HCT116 (cell line): ENCODE measurements around the gene HMCN1. TPM values are rescaled to one million over a fixed set of nuclear protein-coding genes. Genes with fewer than 3 reads are reported as not detected.

ENCODE experiments used
- ATAC-seq: fragments of 200-7000 bp; cut with Tn5 transposase; 2 replicates; pipeline ENCODE4 v1.9.1; 2020; ENCODE audit warnings: mild to moderate bottlenecking, moderate library complexity
- BruUV-seq: library from RNA; stranded (reverse); fragments of 400-500 nt; replicated peaks from 2 replicates; lab custom pipeline; 2021; lab: Mats Ljungman, UMichigan
- CTCF ChIA-PET: fragments of 300-600 bp; sonication (Branson Sonifier 250); formaldehyde crosslinking; loops from one replicate; lab custom pipeline; 2021; ENCODE audit warnings: antibody characterized with exemption; lab: Charles Lee
- POLR2A ChIA-PET: fragments of 300-600, 350-600 bp; sonication (Branson Sonifier 250); formaldehyde crosslinking; loops from one replicate; lab custom pipeline; 2021; ENCODE audit warnings: antibody characterized with exemption; lab: Charles Lee
- RAD21 ChIA-PET, 2 experiments: fragments of 300-600 bp; sonication (Branson Sonifier 250); formaldehyde crosslinking; loops; one replicate each; lab custom pipeline; 2023; ENCODE audit warnings: low total read pairs in 2 of 2; ENCODE audit not compliant: uncharacterized antibody in 2 of 2, unreplicated experiment in 2 of 2, low non-redundant PET in 1 of 2; lab: Charles Lee
- DNase-seq: peaks from one replicate; pipeline ENCODE4 v3.0.0-alpha.2; 2010; ENCODE audit warnings: low read depth, low spot score
- H2AFZ ChIP-seq: fragments of 200-600 bp; shearing (Covaris generic), sonication (generic); 2 replicates; pipeline ENCODE4 v1.6.1; 2017; ENCODE audit warnings: low read depth, mixed run types, mixed read lengths, antibody characterized with exemption, low read length; ENCODE audit not compliant: poor library complexity, severe bottlenecking
- H3K27ac ChIP-seq: 2 replicates; pipeline ENCODE4 v1.5.1; 2012; ENCODE audit warnings: low read depth, low read length
- H3K27me3 ChIP-seq: fragments of 200-600 bp; sonication (generic); 2 replicates; pipeline ENCODE4 v1.6.1; 2016; ENCODE audit warnings: mixed run types, low read length, mixed read lengths; ENCODE audit not compliant: insufficient read depth
- H3K36me3 ChIP-seq, 2 experiments: fragments of 200-500 bp in 1 of 2; fragments of 200-600 bp in 1 of 2; sonication (Bioruptor generic) in 1 of 2; sonication (generic) in 1 of 2; 2 replicates each; pipeline versions ENCODE4 v1.5.1 to v1.6.1; 2014 to 2016; ENCODE audit warnings: low read length in 2 of 2, inconsistent platforms in 1 of 2, mixed read lengths in 1 of 2, mixed run types in 1 of 2; ENCODE audit not compliant: insufficient read depth in 2 of 2, control insufficient read depth in 1 of 2
- H3K4me1 ChIP-seq, 2 experiments: fragments of 200-600 bp in 1 of 2; sonication (generic) in 1 of 2; 2 replicates each; pipeline versions ENCODE4 v1.5.1 to v1.6.1; 2012 to 2017; ENCODE audit warnings: low read length in 2 of 2, inconsistent platforms in 1 of 2, mild to moderate bottlenecking in 1 of 2, mixed read lengths in 1 of 2, mixed run types in 1 of 2, moderate library complexity in 1 of 2; ENCODE audit not compliant: insufficient read depth in 2 of 2, control insufficient read depth in 1 of 2
- H3K4me2 ChIP-seq: fragments of 200-600 bp; sonication (generic); 2 replicates; pipeline ENCODE4 v1.6.1; 2017; ENCODE audit warnings: mixed run types, low read length, mixed read lengths
- H3K4me3 ChIP-seq, 2 experiments: fragments of 200-600 bp in 1 of 2; sonication (generic) in 1 of 2; replicated peaks in 1 of 2; 2 replicates each; pipeline ENCODE4 v1.5.1; 2011 to 2016; ENCODE audit warnings: low read length in 2 of 2, control low read depth in 1 of 2, low read depth in 1 of 2, mild to moderate bottlenecking in 1 of 2, mixed read lengths in 1 of 2, mixed run types in 1 of 2
- H3K79me2 ChIP-seq: fragments of 200-600 bp; sonication (generic); 2 replicates; pipeline ENCODE4 v1.6.1; 2017; ENCODE audit warnings: mild to moderate bottlenecking, mixed run types, low read length, moderate library complexity, mixed read lengths; ENCODE audit not compliant: insufficient read depth
- H3K9ac ChIP-seq: fragments of 200-600 bp; sonication (generic); 2 replicates; pipeline ENCODE4 v1.6.1; 2016; ENCODE audit warnings: low read length, mixed read lengths
- H3K9me2 ChIP-seq: fragments of 200-600 bp; sonication (generic), shearing (Covaris generic); 2 replicates; pipeline ENCODE4 v1.6.1; 2017; ENCODE audit warnings: mixed run types, mild to moderate bottlenecking, moderate library complexity; ENCODE audit not compliant: insufficient read depth
- H3K9me3 ChIP-seq, 2 experiments: fragments of 200-500 bp in 1 of 2; fragments of 200-600 bp in 1 of 2; sonication (Bioruptor generic) in 1 of 2; sonication (generic) in 1 of 2; 2 replicates each; pipeline ENCODE4 v1.6.1; 2014 to 2017; ENCODE audit warnings: low read length in 2 of 2, mixed read lengths in 2 of 2, inconsistent platforms in 1 of 2, low read depth in 1 of 2, mild to moderate bottlenecking in 1 of 2, mixed run types in 1 of 2, moderate library complexity in 1 of 2; ENCODE audit not compliant: control insufficient read depth in 1 of 2, insufficient read depth in 1 of 2
- H4K20me1 ChIP-seq: fragments of 200-600 bp; sonication (generic), shearing (Covaris generic); 2 replicates; pipeline ENCODE4 v1.6.1; 2017; ENCODE audit warnings: mixed run types, mild to moderate bottlenecking, moderate library complexity; ENCODE audit not compliant: insufficient read depth
- CBX3 ChIP-seq: IDR thresholded peaks from 2 replicates; pipeline ENCODE4 v1.6.1; 2012; ENCODE audit warnings: low read depth
- CEBPB ChIP-seq: IDR thresholded peaks from 2 replicates; pipeline ENCODE4 v1.6.1; 2012; ENCODE audit warnings: low read depth
- EGR1 ChIP-seq: IDR thresholded peaks from 2 replicates; pipeline ENCODE4 v1.6.1; 2012; ENCODE audit warnings: low read depth
- ELF1 ChIP-seq: IDR thresholded peaks from 2 replicates; pipeline ENCODE4 v1.6.1; 2012; ENCODE audit warnings: low read depth, borderline replicate concordance
- EZH2 ChIP-seq: fragments of 200-600 bp; sonication (generic); IDR thresholded peaks from 2 replicates; pipeline ENCODE4 v1.6.1; 2017; ENCODE audit warnings: antibody characterized with exemption, mixed run types
- FOSL1 ChIP-seq: IDR thresholded peaks from 2 replicates; pipeline ENCODE4 v1.6.1; 2012; ENCODE audit warnings: low read depth
- JUND ChIP-seq: IDR thresholded peaks from 2 replicates; pipeline ENCODE4 v1.6.1; 2012
- MAX ChIP-seq: IDR thresholded peaks from 2 replicates; pipeline ENCODE4 v1.6.1; 2012
- POLR2AphosphoS5 ChIP-seq: IDR thresholded peaks from 2 replicates; pipeline ENCODE4 v1.6.1; 2011; ENCODE audit warnings: mild to moderate bottlenecking, low read depth, low read length, moderate library complexity
- SP1 ChIP-seq: IDR thresholded peaks from 2 replicates; pipeline ENCODE4 v1.6.1; 2012; ENCODE audit warnings: low read depth
- SRF ChIP-seq: IDR thresholded peaks from 2 replicates; pipeline ENCODE4 v1.6.1; 2012; ENCODE audit warnings: low read depth
- TCF7L2 ChIP-seq: IDR thresholded peaks from 2 replicates; pipeline ENCODE4 v1.7.0; 2011; ENCODE audit warnings: borderline replicate concordance, inconsistent platforms; ENCODE audit not compliant: insufficient read depth, insufficient read length; ENCODE audit errors: extremely low read depth
- YY1 ChIP-seq: IDR thresholded peaks from 2 replicates; pipeline ENCODE4 v1.6.1; 2011; ENCODE audit warnings: low read length, low read depth, moderate library complexity, mild to moderate bottlenecking; ENCODE audit not compliant: insufficient replicate concordance; ENCODE audit errors: extremely low read depth
- ZBTB33 ChIP-seq: IDR thresholded peaks from 2 replicates; pipeline ENCODE4 v1.6.1; 2011; ENCODE audit warnings: mild to moderate bottlenecking, low read length, moderate library complexity; ENCODE audit not compliant: insufficient replicate concordance; ENCODE audit errors: extremely low read depth
- ZFX ChIP-seq: fragments of 450-650 bp; IDR thresholded peaks from 2 replicates; pipeline ENCODE4 v1.6.1; 2017
- ZNF274 ChIP-seq: fragments of 200-500 bp; sonication (Bioruptor generic); IDR thresholded peaks from 2 replicates; pipeline ENCODE4 v1.6.1; 2014; ENCODE audit warnings: mild to moderate bottlenecking, low read depth, low read length, inconsistent platforms
- intact Hi-C: fragments of 100-400 bp; cut with micrococcal nuclease; formaldehyde crosslinking; loops from 2 replicates; pipeline ENCODE4 v1.10.0; 2022
- total RNA-seq: library from RNA; stranded (reverse); gene quantifications from one replicate; pipeline ENCODE4 v1.2.1, GENCODE V29; 2021; ENCODE audit not compliant: unreplicated experiment
- TF ChIP-seq, protein P1 (sequence below): IDR thresholded peaks from 2 replicates; pipeline ENCODE4 v1.6.1; 2012; ENCODE audit warnings: low read depth
- TF ChIP-seq, protein P2 (sequence below): IDR thresholded peaks from 2 replicates; pipeline ENCODE4 v1.6.1; 2012

HMCN1 gene
- total RNA-seq, 1 experiment from 2014 or later = 0.59 TPM

- BruUV-seq = no TSS peak
- CTCF ChIA-PET = no interaction called here
Measured at GRCh38 chr1:186195377-186195931, 461.3 kb downstream of the HMCN1 start.

More at GRCh38 chr1:186195377-186195931, 461.3 kb downstream of the HMCN1 start:
- DNase-seq (no peak), ATAC-seq (no peak)
- intact Hi-C loops = no loop called here
- H3K4me1 ChIP-seq = peaks cover 0 to 4% of the 10 kb centered on the region in 2 experiments; a peak in 1 of 4 replicates
- H3K9ac ChIP-seq = no peak overlapping the region
- H3K4me2 ChIP-seq = no peak overlapping the region
- H3K9me2 ChIP-seq = no peaks in the 10 kb centered on the region
- ChIA-PET RAD21 (no interaction called here), POLR2A (no interaction called here)
- no peak overlapping the region for H3K4me3 ChIP-seq
- TF ChIP-seq EZH2 = no peak
- TF ChIP-seq CEBPB = no peak
- TF ChIP-seq MAX = no peak
- no peak for TF ChIP-seq ZNF274
- TF ChIP-seq TCF7L2 = no peak
- TF ChIP-seq CBX3 = no peak
- no peak for TF ChIP-seq ZFX
- no peak for TF ChIP-seq JUND
- TF ChIP-seq, protein P1, sequence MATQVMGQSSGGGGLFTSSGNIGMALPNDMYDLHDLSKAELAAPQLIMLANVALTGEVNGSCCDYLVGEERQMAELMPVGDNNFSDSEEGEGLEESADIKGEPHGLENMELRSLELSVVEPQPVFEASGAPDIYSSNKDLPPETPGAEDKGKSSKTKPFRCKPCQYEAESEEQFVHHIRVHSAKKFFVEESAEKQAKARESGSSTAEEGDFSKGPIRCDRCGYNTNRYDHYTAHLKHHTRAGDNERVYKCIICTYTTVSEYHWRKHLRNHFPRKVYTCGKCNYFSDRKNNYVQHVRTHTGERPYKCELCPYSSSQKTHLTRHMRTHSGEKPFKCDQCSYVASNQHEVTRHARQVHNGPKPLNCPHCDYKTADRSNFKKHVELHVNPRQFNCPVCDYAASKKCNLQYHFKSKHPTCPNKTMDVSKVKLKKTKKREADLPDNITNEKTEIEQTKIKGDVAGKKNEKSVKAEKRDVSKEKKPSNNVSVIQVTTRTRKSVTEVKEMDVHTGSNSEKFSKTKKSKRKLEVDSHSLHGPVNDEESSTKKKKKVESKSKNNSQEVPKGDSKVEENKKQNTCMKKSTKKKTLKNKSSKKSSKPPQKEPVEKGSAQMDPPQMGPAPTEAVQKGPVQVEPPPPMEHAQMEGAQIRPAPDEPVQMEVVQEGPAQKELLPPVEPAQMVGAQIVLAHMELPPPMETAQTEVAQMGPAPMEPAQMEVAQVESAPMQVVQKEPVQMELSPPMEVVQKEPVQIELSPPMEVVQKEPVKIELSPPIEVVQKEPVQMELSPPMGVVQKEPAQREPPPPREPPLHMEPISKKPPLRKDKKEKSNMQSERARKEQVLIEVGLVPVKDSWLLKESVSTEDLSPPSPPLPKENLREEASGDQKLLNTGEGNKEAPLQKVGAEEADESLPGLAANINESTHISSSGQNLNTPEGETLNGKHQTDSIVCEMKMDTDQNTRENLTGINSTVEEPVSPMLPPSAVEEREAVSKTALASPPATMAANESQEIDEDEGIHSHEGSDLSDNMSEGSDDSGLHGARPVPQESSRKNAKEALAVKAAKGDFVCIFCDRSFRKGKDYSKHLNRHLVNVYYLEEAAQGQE = no peak
- no peak for TF ChIP-seq SRF
- no peak for TF ChIP-seq YY1
- TF ChIP-seq EGR1 = no peak
- TF ChIP-seq FOSL1 = no peak
- TF ChIP-seq, protein P2, sequence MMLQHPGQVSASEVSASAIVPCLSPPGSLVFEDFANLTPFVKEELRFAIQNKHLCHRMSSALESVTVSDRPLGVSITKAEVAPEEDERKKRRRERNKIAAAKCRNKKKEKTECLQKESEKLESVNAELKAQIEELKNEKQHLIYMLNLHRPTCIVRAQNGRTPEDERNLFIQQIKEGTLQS = no peak
- no peak for TF ChIP-seq ELF1
- no peak for TF ChIP-seq SP1
- no peak for TF ChIP-seq ZBTB33
- no peak for TF ChIP-seq POLR2AphosphoS5
- H3K27me3 ChIP-seq = no peaks in the 10 kb centered on the region
- no peaks in the 10 kb centered on the region for H3K9me3 ChIP-seq
- H2AFZ ChIP-seq = no peak overlapping the region
- H3K79me2 ChIP-seq = no peaks in the 10 kb centered on the region
- H3K36me3 ChIP-seq = no peaks in the 10 kb centered on the region
- H4K20me1 ChIP-seq = no peaks in the 10 kb centered on the region
- no peak overlapping the region for H3K27ac ChIP-seq
